Skeletal muscle satellite cell (primary cell): ENCODE measurements around the gene SULT2B1.

Experiments used
- H3K27me3 ChIP-seq: 2 replicates; pipeline ENCODE4 v1.7.0; 2013; ENCODE audit warnings: low read length; ENCODE audit not compliant: control insufficient read depth, insufficient read depth
- H3K36me3 ChIP-seq: 2 replicates; pipeline ENCODE4 v1.7.0; 2013; ENCODE audit warnings: mild to moderate bottlenecking, control low read depth, low read length; ENCODE audit not compliant: insufficient read depth
- H3K4me1 ChIP-seq: 2 replicates; pipeline ENCODE4 v1.7.0; 2013; ENCODE audit warnings: low read length; ENCODE audit not compliant: control insufficient read depth, insufficient read depth
- H3K4me2 ChIP-seq: 2 replicates; pipeline ENCODE4 v1.7.0; 2013; ENCODE audit warnings: mild to moderate bottlenecking, low read length
- H3K4me3 ChIP-seq: 2 replicates; pipeline ENCODE4 v1.7.0; 2013; ENCODE audit warnings: low read length
- H3K9ac ChIP-seq: 2 replicates; pipeline ENCODE4 v1.7.0; 2013; ENCODE audit warnings: mild to moderate bottlenecking, low read depth, low read length, moderate library complexity
- H3K9me3 ChIP-seq: replicated peaks from 2 replicates; pipeline ENCODE4 v1.7.0; 2013; ENCODE audit warnings: mild to moderate bottlenecking, control low read depth, low read length

SULT2B1 gene

DNA sequence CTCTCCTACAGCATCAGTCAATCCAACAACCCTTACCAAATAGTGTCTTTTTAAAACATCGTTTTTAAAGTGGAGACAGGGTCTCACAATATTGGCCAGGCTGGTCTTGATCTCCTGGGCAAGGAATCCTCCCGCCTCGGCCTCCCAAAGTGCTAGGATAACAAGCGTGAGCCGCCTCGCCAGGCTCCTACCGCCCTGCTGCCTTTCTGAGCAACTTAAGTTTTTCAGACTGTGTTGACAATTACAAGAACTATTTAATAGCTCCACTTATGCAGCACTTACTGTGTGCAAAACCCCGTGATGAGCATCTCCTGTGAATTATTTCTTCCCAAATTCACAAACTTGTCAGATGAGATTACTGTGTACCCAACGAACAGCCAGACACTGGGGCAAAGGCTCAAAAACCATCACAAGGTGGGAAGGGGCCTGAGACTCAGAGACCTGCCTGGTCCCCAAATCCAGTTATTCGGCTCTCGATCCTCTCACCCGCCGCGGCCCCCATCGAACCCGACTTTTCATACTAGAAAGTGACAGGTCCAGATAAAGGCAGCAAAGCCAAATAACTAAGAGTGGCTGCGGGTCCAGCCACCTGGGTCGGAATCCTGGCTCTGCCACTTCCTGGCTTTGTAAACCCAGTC, 66.4 kb downstream of the SULT2B1 start:
- Histone ChIP-seq H3K4me2 (peak overlapping the region; percentile 93), H3K9ac (peak overlapping the region; percentile 99), H3K4me1 (peaks cover 55% of the 10 kb centered on the region), H3K27me3 (no peaks in the 10 kb centered on the region), H3K9me3 (no peaks in the 10 kb centered on the region), H3K4me3 (peak overlapping the region; percentile 89), H3K36me3 (peaks cover 38% of the 10 kb centered on the region)

DNA sequence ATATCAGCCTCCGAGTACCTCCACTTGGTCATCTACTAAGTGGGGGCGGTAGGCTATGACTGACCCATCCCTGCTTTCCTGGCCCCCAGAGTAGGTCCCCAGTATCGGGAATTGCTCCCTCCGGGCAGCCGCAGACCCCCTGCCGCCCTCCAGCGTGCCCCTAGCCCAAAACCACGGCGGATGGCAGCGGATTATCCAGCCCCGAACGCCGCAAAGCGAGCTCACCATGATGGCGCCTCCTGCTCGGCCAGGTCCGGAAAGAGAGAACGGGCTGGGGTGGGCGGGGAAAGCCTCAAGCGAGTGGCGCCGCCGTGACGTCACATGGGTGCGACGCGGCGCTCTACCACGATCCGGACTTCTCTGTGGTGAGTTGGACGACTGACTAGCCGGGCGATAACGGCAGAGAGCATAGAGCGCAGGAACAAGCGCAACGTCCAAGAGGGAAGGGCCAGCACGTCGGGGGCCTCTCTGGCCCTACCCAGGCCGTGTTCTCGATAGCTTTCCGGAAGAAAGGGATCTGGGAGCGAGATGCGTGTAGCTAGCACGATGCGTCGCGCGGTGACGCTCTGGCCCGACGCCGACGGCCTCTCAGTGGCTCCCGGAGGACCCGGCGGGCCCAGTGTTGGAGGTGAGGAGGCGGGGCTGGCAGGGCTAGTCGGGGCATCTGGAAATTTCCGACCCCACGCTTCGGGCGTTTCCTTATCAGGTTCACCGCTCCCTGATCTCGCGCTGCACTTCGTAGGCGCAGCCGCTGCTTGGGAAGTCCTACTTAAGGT, 67.1 kb downstream of the SULT2B1 start, which contains the start of the genes RPL18 and SPHK2:
Gene RPL18 (minus strand): TSS at position 263 of the 776 bp plus-strand sequence. CDS start 35 bp downstream, at position 228.
Gene SPHK2 (plus strand): TSS at position 591 of the 776 bp plus-strand sequence. CDS start 1,009 bp downstream, outside the sequence.
- peak within 1 kb of the TSS; percentile 99 for H3K9ac ChIP-seq
- peaks cover 53% of the 10 kb centered on the region for H3K4me1 ChIP-seq
- H3K9me3 ChIP-seq: no peaks in the 10 kb centered on the region
- H3K36me3 ChIP-seq: peaks cover 38% of the 10 kb centered on the region
- H3K4me2 ChIP-seq: peak within 1 kb of the TSS; percentile 95
- H3K27me3 ChIP-seq: no peaks in the 10 kb centered on the region
- H3K4me3 ChIP-seq: peak within 1 kb of the TSS; percentile 89

DNA sequence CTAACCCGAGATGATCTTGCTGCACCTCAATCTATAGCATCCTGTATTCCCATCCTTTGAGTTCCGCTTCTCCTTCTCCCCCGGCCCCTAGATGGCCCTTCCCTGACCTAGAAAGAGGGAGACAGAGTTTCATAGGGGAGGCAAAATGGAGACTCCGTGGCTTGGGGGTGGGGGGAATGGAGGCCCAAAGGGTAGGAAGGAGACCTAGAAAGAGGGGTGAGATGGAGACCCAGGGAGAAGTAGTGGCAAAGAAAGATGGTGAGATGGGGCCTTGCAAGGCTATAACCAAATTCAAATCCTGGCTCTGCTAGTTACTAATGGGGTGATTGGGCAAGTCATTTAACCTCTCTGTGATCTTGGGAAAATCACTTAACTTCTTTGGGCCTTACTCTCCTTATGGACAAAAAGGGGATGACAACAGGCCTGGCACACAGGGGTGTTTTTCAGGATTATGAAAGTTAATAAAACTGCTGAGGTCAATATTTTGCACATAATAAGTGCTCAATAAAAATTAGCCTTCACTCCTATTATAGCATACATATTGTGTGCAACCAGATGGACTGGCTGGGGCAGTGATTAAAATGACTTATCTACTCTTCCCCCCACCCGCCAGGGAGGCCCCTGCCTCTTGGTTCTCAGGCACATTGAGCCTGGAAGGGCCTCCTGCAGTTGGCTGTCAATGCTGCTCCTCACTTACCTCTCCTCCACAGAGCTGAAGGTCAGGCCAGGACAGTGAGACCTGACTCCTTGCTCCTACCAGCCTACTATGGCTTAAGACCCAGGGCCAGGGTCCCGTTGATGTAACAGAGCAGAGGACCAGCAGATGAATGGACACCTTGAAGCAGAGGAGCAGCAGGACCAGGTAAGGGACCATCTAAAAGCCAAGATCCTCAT, 68.0 kb downstream of the SULT2B1 start:
- H3K9me3 ChIP-seq: no peaks in the 10 kb centered on the region
- peaks cover 50% of the 10 kb centered on the region for H3K4me1 ChIP-seq
- peaks cover 34% of the 10 kb centered on the region for H3K36me3 ChIP-seq
- H3K27me3 ChIP-seq: no peaks in the 10 kb centered on the region
- H3K9ac ChIP-seq: peak overlapping the region; percentile 96
- H3K4me2 ChIP-seq: peak overlapping the region; percentile 95
- H3K4me3 ChIP-seq: peak overlapping the region; percentile 89

DNA sequence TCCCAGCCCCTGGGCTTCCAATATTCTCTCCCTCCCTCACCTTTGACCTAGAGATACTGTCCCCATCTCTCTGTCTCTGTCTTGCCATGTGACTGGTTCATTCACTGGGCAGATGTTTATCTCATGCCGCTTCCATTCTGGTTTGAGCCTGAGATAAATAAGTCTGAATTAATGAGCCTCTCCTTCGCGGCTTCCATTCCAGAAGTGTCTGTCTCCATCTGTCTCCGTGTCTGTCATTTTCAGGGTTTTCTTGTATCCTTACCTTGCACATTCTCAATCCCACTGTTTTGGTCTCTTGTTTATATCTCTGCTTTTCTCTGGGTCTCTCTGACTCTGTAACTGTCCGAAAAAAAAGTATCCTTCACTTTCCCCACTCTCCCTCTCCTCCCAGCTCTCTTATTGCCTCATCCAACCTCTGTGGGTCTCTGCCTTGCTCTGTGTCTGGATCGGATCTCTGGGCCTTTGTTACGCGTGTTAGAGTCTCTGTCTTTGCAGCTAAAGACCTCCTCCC, 71.6 kb downstream of the SULT2B1 start:
- H3K9me3 ChIP-seq: no peaks in the 10 kb centered on the region
- peaks cover 21% of the 10 kb centered on the region for H3K4me1 ChIP-seq
- H3K4me2 ChIP-seq: peak overlapping the region; percentile 84
- peak overlapping the region; percentile 70 for H3K4me3 ChIP-seq
- H3K36me3 ChIP-seq: peaks cover 4% of the 10 kb centered on the region
- H3K27me3 ChIP-seq: no peaks in the 10 kb centered on the region
- peak overlapping the region; percentile 86 for H3K9ac ChIP-seq

DNA sequence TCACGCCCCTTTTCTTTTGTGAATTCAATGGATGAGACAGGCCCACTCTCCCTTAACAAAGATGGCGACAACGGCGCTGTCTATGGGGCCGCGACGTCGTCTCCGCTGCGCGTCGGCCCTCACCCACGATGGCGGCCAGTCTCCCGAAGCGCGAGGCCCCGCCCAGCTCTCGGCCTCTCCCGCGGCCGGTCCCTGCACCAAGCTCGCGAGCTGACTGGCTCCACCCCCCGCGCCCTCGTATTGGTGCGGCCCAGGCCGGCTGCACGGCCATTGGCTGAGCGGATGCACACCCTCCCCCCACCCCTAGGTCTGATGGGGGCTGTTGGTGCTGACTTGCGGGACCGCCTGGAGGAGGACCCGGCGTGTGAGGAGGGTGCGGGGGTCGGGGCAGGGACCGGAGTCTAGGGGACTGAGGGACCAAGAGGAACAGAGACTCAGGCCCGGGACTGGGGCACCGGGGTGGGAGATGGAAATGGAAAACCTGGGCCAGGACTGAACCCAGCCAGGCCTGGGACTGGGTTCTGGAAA, 72.2 kb downstream of the SULT2B1 start:
- peaks cover 21% of the 10 kb centered on the region for H3K4me1 ChIP-seq
- H3K4me3 ChIP-seq: peak overlapping the region; percentile 76
- no peaks in the 10 kb centered on the region for H3K27me3 ChIP-seq
- H3K4me2 ChIP-seq: peak overlapping the region; percentile 94
- no peaks in the 10 kb centered on the region for H3K9me3 ChIP-seq
- peak overlapping the region; percentile 86 for H3K9ac ChIP-seq
- peaks cover 4% of the 10 kb centered on the region for H3K36me3 ChIP-seq

DNA sequence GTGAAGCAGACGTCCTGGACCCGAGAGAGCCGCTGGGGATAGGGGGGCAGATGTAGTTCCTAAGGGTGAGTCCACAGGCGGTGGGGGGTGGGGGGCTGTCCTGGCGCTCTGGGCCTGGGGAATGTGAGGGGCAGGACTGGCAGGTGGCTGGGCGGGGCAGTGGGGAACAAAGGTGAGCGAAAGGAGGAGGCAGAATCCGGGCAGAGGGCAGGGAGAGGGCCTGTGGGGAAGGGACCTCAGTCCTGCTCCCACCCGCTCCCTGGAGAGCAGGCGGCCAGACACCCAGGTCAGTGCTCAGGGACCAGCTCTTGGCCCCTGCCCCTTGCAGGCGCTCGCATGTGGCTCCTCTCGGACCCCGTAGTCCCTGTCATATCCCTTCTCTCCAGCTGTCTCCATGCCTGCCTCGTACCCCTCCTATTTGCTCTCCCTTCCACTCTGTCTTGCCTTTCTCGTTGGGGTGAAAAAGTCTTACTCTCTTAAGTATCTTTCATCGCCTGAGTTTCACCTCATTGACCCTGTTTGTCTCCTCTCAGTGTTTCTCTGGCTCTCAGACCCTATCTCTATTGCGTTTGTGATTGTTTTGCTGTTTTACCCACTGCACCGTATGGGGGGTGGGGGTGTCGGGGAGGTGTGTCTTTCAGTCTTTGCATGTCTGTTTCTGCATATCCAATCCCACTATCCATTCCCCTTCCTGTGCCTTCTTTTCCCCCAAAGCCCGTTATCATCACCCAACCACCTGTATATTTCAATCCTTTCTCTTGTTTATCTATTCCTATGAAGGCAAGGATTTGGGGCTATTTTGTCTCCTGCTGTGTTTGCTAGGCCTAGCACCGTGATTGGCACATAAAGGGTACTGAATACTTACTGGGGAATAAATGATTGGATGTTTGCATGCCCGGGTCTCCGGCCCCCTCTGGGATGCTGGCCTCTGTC, 73.1 kb downstream of the SULT2B1 start:
- Histone ChIP-seq H3K4me1 (peaks cover 24% of the 10 kb centered on the region), H3K9ac (peak overlapping the region; percentile 78), H3K27me3 (no peaks in the 10 kb centered on the region), H3K4me2 (peak overlapping the region; percentile 94), H3K9me3 (no peaks in the 10 kb centered on the region), H3K4me3 (peak overlapping the region; percentile 76), H3K36me3 (peaks cover 4% of the 10 kb centered on the region)

DNA sequence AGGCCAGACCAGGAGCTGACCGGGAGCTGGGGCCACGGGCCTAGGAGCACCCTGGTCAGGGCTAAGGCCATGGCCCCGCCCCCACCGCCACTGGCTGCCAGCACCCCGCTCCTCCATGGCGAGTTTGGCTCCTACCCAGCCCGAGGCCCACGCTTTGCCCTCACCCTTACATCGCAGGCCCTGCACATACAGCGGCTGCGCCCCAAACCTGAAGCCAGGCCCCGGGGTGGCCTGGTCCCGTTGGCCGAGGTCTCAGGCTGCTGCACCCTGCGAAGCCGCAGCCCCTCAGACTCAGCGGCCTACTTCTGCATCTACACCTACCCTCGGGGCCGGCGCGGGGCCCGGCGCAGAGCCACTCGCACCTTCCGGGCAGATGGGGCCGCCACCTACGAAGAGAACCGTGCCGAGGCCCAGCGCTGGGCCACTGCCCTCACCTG, 73.9 kb downstream of the SULT2B1 start:
- Histone ChIP-seq H3K9me3 (no peaks in the 10 kb centered on the region), H3K4me1 (peaks cover 29% of the 10 kb centered on the region), H3K4me3 (no peak overlapping the region), H3K27me3 (no peaks in the 10 kb centered on the region), H3K36me3 (peaks cover 4% of the 10 kb centered on the region), H3K4me2 (no peak overlapping the region), H3K9ac (no peak overlapping the region)

DNA sequence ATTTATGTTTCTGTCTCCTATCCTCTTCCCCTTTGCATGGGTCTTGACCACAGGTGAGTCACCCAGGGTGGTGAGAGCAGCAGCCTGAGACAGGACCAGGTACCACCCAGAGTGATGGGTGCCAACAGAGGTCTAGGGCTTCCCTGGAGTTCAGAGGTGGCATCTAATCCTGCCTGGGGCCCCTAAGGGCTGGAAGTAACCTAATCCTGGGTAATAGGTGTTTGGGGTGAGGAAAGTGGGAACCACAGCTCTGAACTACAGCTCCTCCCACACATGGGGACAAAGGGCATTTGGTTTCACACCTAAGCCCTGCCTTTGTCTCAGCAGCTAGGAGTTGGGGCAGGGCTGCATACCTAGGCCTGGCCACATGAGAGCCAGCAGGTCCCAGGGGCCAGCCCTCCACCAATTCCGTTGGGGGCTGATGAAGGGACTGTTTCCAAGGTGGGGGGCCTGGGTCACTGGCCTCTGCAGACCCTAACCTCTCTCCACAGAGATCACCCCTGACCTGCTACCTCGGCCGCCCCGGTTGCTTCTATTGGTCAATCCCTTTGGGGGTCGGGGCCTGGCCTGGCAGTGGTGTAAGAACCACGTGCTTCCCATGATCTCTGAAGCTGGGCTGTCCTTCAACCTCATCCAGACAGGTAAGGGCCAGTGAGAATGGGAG, 75.4 kb downstream of the SULT2B1 start:
- no peak overlapping the region for H3K4me3 ChIP-seq
- H3K4me1 ChIP-seq: peaks cover 30% of the 10 kb centered on the region
- H3K9me3 ChIP-seq: no peaks in the 10 kb centered on the region
- H3K4me2 ChIP-seq: no peak overlapping the region
- H3K36me3 ChIP-seq: peaks cover 4% of the 10 kb centered on the region
- H3K27me3 ChIP-seq: no peaks in the 10 kb centered on the region
- H3K9ac ChIP-seq: no peak overlapping the region

DNA sequence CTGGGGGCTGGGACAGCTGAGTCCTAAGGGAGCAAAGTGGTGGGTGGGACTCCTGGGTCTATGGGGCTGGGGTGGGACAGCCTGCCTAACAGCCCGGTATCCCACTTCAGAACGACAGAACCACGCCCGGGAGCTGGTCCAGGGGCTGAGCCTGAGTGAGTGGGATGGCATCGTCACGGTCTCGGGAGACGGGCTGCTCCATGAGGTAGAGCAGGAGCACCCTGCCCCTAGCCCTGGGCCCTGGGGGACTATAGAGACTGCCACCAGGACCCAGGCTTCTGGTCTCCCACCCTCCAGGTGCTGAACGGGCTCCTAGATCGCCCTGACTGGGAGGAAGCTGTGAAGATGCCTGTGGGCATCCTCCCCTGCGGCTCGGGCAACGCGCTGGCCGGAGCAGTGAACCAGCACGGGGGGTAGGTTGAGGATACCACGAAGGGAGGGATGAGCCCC, 75.9 kb downstream of the SULT2B1 start:
- Histone ChIP-seq H3K4me3 (no peak overlapping the region), H3K9me3 (no peaks in the 10 kb centered on the region), H3K4me2 (no peak overlapping the region), H3K27me3 (no peaks in the 10 kb centered on the region), H3K9ac (no peak overlapping the region), H3K4me1 (peaks cover 34% of the 10 kb centered on the region), H3K36me3 (peaks cover 4% of the 10 kb centered on the region)
